K562 (cell line): ENCODE measurements around the gene ACTN4.

Experiments used
- CBX2 ChIP-seq: fragments of 200-600 bp; sonication (generic); IDR thresholded peaks from one replicate; pipeline ENCODE4 v1.6.1; 2012; ENCODE audit warnings: mild to moderate bottlenecking, low read length, inconsistent platforms; ENCODE audit not compliant: insufficient read depth, poor library complexity, severe bottlenecking
- CEBPB ChIP-seq: fragments of 450-650 bp; IDR thresholded peaks from 2 replicates; pipeline ENCODE4 v1.6.1; 2016; ENCODE audit warnings: missing genetic modification characterization, missing compliant biosample characterization
- CTCF ChIP-seq, 3 experiments: IDR thresholded peaks in 2 of 3; conservative IDR thresholded peaks in 1 of 3; 2 replicates each; pipeline ENCODE4 v1.5.1; 2011 to 2012; ENCODE audit warnings: low read length in 3 of 3, mild to moderate bottlenecking in 3 of 3, control low read depth in 2 of 3, improper control_type of control experiment in 1 of 3, inconsistent platforms in 1 of 3, low read depth in 1 of 3, mixed read lengths in 1 of 3, moderate library complexity in 1 of 3; ENCODE audit not compliant: insufficient read depth in 2 of 3
- HCFC1 ChIP-seq: IDR thresholded peaks from 2 replicates; pipeline ENCODE4 v1.6.1; 2012; ENCODE audit warnings: low read depth, low read length, improper control_type of control experiment
- HMG20B ChIP-seq: fragments of 250-450 bp; sonication (Bioruptor Pico); IDR thresholded peaks from 2 replicates; pipeline ENCODE4 v1.5.0; 2021; ENCODE audit warnings: mild to moderate bottlenecking
- JUN ChIP-seq, 2 experiments: sonication (generic) in 1 of 2; formaldehyde crosslinking in 1 of 2; IDR thresholded peaks; 2 replicates each; pipeline versions ENCODE4 v1.6.1 to v1.8.0; 2012 to 2022; ENCODE audit warnings: borderline replicate concordance in 2 of 2, mild to moderate bottlenecking in 2 of 2, improper control_type of control experiment in 1 of 2, low read depth in 1 of 2, low read length in 1 of 2, missing genetic modification reagents in 1 of 2
- RBM14 ChIP-seq: fragments of 200-400 bp; formaldehyde crosslinking; IDR thresholded peaks from 2 replicates; pipeline ENCODE4 v1.6.1; 2018; ENCODE audit warnings: low read depth, mild to moderate bottlenecking, low read length, moderate library complexity, borderline replicate concordance; ENCODE audit not compliant: insufficient read depth
- RFX1 ChIP-seq: fragments of 450-650 bp; IDR thresholded peaks from 2 replicates; pipeline ENCODE4 v1.6.1; 2016; ENCODE audit warnings: mild to moderate bottlenecking, moderate library complexity
- TAF1 ChIP-seq: IDR thresholded peaks from 2 replicates; pipeline ENCODE4 v1.6.1; 2011; ENCODE audit warnings: mild to moderate bottlenecking, low read length, moderate library complexity; ENCODE audit not compliant: insufficient read depth, control insufficient read depth, severe bottlenecking; ENCODE audit errors: extremely low read depth
- ZNF655 ChIP-seq: fragments of 250-450 bp; sonication (Bioruptor Pico); IDR thresholded peaks from 2 replicates; pipeline ENCODE4 v1.5.0; 2021

DNA sequence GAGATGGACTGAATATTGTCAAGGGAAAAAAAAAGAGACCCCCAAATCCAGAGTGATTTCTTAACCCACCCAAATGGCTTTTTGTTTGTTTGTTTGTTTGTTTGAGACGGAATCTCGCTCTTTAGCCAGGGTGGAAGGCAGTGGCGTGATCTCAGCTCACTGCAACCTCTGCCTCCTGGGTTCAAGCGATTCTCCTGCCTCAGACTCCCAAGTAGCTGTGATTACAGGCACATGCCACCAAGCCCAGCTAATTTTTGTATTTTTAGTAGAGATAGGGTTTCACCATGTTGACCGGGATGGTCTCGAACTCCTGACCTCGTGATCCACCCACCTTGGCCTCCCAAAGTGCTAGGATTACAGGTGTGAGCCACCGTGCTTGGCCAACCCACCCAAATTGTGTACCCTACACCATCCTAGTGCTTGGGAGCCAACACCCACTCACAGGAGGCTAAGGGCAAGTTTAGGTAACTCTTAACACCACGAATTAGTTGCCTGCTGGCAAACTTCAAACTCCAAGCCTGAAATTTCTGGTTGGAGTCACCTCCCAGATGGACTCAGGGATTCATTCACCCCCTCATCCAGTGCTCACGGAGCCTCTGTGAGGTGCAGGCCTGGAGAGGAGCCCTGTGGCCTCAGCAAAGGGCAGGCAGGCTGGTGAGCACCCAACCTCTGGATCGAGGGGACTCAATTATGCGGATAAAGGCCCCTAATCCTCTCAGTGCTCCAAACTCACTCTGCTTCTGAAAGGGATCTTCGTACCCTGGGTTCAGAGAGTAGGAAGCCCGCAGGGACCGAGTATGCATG lies 37.6 kb downstream of the ACTN4 start:
- no peak for TF ChIP-seq RFX1
- TF ChIP-seq RBM14 = no peak
- no peak for TF ChIP-seq ZNF655
- no peak for TF ChIP-seq CEBPB (tag)
- TF ChIP-seq JUN (IDR thresholded peaks at IDR 0.05; ENCODE audit: borderline replicate concordance, low read depth, low read length) = no peak
- TF ChIP-seq JUN (CRISPR knock-in tag; IDR thresholded peaks at IDR 0.05; ENCODE audit: borderline replicate concordance) = no peak
- TF ChIP-seq HMG20B = no peak
- TF ChIP-seq CTCF (IDR thresholded peaks at IDR 0.05 in 2 of 3, conservative IDR thresholded peaks at IDR 0.05 in 1 of 3; ENCODE audit: insufficient read depth in 2 of 3, low read depth in 1 of 3, low read length in 3 of 3) = no peak
- TF ChIP-seq TAF1 = no peak
- no peak for TF ChIP-seq HCFC1
- TF ChIP-seq CBX2 = no peak
